Mucosa of descending colon (tissue), 3 donors: ENCODE measurements around the gene SLX4. TPM values are rescaled to one million over a fixed set of nuclear protein-coding genes. Genes with fewer than 3 reads are reported as not detected.

Source experiments
- ATAC-seq: fragments of 200-7000 bp; cut with Tn5 transposase; one replicate; pipeline ENCODE4 v1.9.1; 2020; ENCODE audit warnings: mild to moderate bottlenecking, moderate library complexity
- DNase-seq, 3 donors: peaks; one replicate each; pipeline ENCODE4 v3.0.0-alpha.2; 2020
- H3K36me3 ChIP-seq: fragments of 200-600 bp; one replicate; pipeline ENCODE4 v1.8.0; 2021; ENCODE audit warnings: low read depth, mild to moderate bottlenecking
- H3K4me1 ChIP-seq: fragments of 200-600 bp; one replicate; pipeline ENCODE4 v1.8.0; 2021; ENCODE audit warnings: low read depth, mild to moderate bottlenecking
- H3K4me3 ChIP-seq: fragments of 200-600 bp; one replicate; pipeline ENCODE4 v1.8.0; 2021; ENCODE audit warnings: mild to moderate bottlenecking
- H3K9me3 ChIP-seq: fragments of 200-600 bp; one replicate; pipeline ENCODE4 v1.8.0; 2021; ENCODE audit warnings: mild to moderate bottlenecking
- intact Hi-C, 2 donors: fragments of 100-400 bp; cut with DNase I in 1 of 2; cut with micrococcal nuclease in 1 of 2; formaldehyde crosslinking; loops; one replicate each; pipeline versions ENCODE4 v1.11.0 to v1.11.1; 2022; cut with DNase I, micrococcal nuclease
- total RNA-seq, 3 donors: library from RNA; stranded (reverse); fragmentation: NEBNext Ultra II Directional in 2 of 3; extraction: Animal tissue kit (Norgen Biotek cat#: 25700) in 2 of 3; gene quantifications; one replicate each; pipeline versions ENCODE4 v1.2.1 to v1.2.4, GENCODE V29; 2021 to 2023
- TF ChIP-seq, protein P1 (sequence below): fragments of 200-600 bp; IDR thresholded peaks from one replicate; pipeline ENCODE4 v1.8.0; 2022; ENCODE audit warnings: antibody characterized with exemption, mild to moderate bottlenecking
- donor health status: DM: no; HTN: no; CAD: no; lungs with moderate emphysema.
- donor health status: DM: no; HTN: no; CAD: no.
- donor health status: DM: no; HTN: yes; CAD: no.

The SLX4 gene
- total RNA-seq, 3 donors from 2014 or later, result 3.6 to 6.7 (median 5.0) TPM

DNA sequence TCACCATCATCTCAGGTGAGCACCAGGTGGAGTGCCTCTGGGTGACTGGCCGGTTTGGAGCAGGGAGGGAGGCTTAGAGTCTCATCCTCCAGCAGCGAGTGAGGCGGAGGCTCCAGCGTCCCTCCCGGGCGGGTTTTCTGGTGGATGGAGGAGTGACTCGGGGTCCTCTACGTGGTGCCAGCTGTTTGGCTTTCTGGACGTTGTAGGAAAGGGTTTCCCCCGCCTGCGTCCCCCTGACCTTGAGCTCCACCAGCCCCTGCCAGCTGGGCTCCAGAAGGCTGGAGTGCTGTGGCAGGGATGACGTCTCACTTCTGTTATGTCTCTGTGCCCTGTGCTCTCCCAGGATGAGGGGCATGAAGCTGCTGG is 43.6 kb upstream of the SLX4 start:
- ATAC-seq, result peak; percentile 17
- DNase-seq, result peak; percentile 21 to 55 (median 36)
- intact Hi-C loops, result no loop called here
- Histone ChIP-seq H3K36me3 (peaks cover 12% of the 10 kb centered on the region), H3K4me1 (peaks cover 6% of the 10 kb centered on the region), H3K9me3 (no peaks in the 10 kb centered on the region), H3K4me3 (no peak overlapping the region)
- TF ChIP-seq, protein P1, sequence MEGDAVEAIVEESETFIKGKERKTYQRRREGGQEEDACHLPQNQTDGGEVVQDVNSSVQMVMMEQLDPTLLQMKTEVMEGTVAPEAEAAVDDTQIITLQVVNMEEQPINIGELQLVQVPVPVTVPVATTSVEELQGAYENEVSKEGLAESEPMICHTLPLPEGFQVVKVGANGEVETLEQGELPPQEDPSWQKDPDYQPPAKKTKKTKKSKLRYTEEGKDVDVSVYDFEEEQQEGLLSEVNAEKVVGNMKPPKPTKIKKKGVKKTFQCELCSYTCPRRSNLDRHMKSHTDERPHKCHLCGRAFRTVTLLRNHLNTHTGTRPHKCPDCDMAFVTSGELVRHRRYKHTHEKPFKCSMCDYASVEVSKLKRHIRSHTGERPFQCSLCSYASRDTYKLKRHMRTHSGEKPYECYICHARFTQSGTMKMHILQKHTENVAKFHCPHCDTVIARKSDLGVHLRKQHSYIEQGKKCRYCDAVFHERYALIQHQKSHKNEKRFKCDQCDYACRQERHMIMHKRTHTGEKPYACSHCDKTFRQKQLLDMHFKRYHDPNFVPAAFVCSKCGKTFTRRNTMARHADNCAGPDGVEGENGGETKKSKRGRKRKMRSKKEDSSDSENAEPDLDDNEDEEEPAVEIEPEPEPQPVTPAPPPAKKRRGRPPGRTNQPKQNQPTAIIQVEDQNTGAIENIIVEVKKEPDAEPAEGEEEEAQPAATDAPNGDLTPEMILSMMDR, result no peak

DNA sequence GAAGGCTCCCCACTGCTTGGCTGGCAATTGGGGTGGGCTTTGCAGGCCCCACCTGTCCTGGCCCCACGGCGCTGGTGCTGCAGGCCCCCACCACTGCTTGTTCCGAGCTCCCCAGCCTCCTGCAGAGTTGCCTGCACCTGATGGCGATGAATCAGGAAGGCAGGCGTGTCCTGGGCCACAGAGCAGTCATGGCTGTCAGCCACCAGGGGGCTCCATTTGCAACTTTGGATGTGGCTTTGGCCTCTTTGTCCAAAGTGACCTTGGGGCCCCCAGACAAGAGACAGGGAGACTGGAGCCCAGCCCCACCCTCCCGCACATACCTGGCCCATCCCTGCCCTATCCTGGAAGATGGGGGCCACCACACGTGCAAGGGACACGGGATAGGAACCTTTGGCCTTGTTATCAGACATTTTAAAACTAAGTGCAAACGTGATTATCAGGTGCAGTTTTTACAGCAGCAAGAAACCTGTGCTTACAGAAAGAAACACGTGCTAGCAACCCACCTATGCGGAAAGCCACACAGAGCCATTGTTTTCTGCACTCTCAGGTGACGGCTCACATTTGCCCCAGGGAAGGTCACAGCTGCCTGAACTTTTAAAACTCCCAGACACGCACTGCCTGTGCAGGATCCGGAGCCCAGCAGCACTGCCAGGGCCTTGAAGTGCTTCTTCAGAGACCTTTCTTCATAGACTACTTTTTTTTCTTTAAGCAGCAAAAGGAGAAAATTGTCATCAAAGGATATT is 43.0 kb upstream of the SLX4 start, which contains the start of gene DNASE1:
TSS of gene DNASE1 (plus strand) at position 443 of the 743 bp plus-strand sequence. CDS start 683 bp downstream, outside the sequence.
- intact Hi-C loops, result no loop called here
- Histone ChIP-seq H3K36me3 (peaks cover 12% of the 10 kb centered on the region), H3K4me1 (peaks cover 6% of the 10 kb centered on the region), H3K9me3 (no peaks in the 10 kb centered on the region), H3K4me3 (no peak within 1 kb of the TSS)
- TF ChIP-seq, protein P1, result peak; percentile 64
- DNase-seq (peak; percentile 78 to 82 (median 80)), ATAC-seq (peak; percentile 86)

DNA sequence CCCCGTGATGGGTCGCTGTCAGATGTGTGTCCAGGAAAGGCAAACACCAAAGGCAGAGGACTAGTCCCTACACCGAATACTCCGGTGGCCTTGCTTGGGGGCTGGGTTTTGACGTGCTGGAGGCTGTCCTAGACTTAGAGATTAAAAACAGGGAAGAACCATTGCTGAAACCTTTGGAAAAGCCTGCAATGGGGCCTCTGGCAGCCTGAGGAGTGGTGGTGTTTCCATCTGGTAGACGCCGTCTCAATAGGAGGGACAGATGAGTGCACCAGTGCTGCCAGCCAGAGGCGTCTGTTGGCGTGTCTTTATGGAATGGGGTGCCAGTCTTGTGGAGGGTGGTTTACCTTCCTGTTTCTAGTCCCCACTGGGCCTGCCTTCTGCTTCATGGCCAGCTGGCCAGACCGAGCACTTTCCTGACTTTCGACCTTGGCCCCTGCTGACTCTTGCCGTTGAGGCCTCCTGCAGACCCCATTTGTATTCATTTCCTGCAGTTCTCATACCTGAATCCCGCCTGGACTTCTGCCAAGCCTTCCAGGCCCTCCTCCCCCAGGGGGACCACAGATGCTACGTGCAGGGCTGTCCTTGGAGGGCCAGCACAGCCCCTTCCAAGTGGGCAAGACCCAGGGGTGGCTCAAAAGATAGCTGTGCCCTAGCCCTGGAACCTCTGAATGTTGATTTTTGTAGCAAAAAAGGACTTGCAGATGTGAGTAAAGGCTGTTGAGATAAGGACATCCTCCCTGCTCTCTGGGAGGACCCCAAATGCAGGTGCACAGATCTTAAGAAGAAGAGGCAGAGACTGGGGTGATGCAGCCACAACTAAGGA is 41.2 kb upstream of the SLX4 start:
- intact Hi-C loops, result no loop called here
- TF ChIP-seq, protein P1, result no peak
- Histone ChIP-seq H3K36me3 (peaks cover 7% of the 10 kb centered on the region), H3K4me3 (no peak overlapping the region), H3K9me3 (no peaks in the 10 kb centered on the region), H3K4me1 (peaks cover 7% of the 10 kb centered on the region)
- ATAC-seq, result no peak
- DNase-seq, result peak in 2 of 3 donors; percentile 28

DNA sequence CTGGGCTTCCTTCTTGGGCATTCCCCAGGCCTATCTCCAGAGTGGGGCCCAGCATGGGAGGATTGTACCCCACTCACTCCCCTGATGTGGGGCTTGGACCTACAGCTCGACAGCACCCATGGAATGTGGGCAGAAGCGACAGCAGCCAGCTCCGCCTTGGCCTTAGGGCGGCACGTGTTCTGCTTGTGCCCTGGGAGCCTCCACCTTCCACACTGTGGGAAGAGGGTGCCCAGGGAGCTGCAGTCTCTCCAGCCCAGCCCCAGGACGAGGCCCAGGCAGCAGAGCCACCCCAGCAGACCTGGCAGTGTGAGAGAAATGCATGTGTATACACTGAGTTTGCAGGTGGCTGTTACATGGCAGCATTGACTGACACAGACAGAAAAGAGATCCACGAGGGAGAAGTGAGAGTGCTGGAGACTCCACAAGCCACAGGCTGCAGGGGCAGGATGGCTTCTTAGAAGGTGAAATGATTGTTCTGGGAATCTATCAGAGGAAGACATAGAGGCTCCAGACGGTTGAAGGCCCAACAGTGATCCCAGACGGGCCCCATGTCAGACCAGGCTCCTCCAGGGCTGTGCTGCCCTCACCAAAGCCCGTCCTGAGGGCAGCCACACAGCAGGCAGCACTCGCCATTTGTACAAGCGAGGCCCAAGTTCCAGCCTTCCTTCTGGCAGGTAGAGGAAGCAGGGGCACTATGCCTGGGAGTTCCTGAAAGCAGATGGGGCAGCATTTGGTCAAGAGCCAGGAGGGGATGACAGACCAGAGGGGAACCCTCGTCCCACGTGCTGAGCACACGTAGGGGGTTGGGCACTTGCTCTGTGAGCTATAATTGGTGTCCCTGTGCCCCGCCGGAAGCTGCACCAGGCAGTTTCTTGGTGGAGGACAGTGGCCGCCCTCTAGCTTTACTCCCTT is 40.3 kb upstream of the SLX4 start:
- ATAC-seq (no peak), DNase-seq (peak in 2 of 3 donors; percentile 11 to 31)
- Histone ChIP-seq H3K4me3 (no peak overlapping the region), H3K36me3 (no peaks in the 10 kb centered on the region), H3K9me3 (no peaks in the 10 kb centered on the region), H3K4me1 (peaks cover 14% of the 10 kb centered on the region)
- intact Hi-C loops, result no loop called here
- TF ChIP-seq, protein P1, result no peak

DNA sequence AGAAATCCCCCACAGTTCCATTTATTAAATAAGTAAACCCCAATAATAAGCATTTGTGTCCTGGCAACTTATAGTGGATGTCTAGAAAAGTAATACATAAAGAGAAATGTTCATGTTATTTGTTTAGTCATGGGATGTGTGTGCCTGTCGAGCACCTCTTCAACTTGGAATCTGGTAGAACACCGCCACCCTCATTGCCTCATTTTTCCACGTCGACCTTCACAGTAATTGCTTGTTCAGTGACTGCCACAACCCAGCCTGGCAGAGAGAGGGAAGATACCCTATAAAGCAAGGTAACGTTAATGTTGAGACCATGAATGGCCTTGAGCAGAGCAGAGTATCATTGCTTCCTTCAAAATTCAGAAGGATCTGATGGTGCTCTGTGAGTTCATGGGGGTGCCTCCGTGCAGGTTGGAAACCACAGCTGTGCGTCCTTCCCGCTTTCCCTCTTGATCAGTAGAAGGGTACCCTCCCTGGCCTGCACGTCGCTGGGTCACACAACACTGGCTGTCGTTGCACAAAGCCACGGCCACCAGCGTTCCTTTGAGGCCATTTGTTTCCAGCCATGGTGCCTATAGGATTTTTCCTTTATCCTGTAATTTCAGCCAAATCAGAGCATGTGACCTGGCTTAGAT is 39.3 kb upstream of the SLX4 start:
- intact Hi-C loops, result no loop called here
- ATAC-seq (no peak), DNase-seq (peak in 2 of 3 donors; percentile 16 to 39)
- Histone ChIP-seq H3K36me3 (no peaks in the 10 kb centered on the region), H3K4me3 (no peak overlapping the region), H3K9me3 (no peaks in the 10 kb centered on the region), H3K4me1 (peaks cover 19% of the 10 kb centered on the region)
- TF ChIP-seq, protein P1, result no peak
